HepG2 (cell line): ENCODE measurements around the gene ZNF264. TPM values are rescaled to one million over a fixed set of nuclear protein-coding genes. Genes with fewer than 3 reads are reported as not detected.

Experiments
- CEBPZ ChIP-seq: IDR thresholded peaks from 2 replicates; pipeline ENCODE4 v1.6.1; 2012; ENCODE audit warnings: low read length, improper control_type of control experiment
- KAT8 ChIP-seq: IDR thresholded peaks from 2 replicates; pipeline ENCODE4 v1.6.1; 2016; ENCODE audit warnings: missing genetic modification reagents, missing compliant biosample characterization
- KIAA2018 ChIP-seq: sonication (generic); formaldehyde crosslinking; IDR thresholded peaks from 2 replicates; pipeline ENCODE4 v1.5.0; 2020; ENCODE audit warnings: mild to moderate bottlenecking, missing genetic modification reagents, borderline replicate concordance
- KLF12 ChIP-seq: sonication (generic); formaldehyde crosslinking; IDR thresholded peaks from 2 replicates; pipeline ENCODE4 v1.4.0; 2020; ENCODE audit warnings: missing genetic modification reagents, borderline replicate concordance
- KLF9 ChIP-seq: IDR thresholded peaks from 2 replicates; pipeline ENCODE4 v1.6.1; 2016; ENCODE audit warnings: low read depth
- MTA1 ChIP-seq: sonication (generic); formaldehyde crosslinking; IDR thresholded peaks from 2 replicates; pipeline ENCODE4 v1.4.0; 2020; ENCODE audit warnings: missing genetic modification reagents, mild to moderate bottlenecking, borderline replicate concordance
- NFAT5 ChIP-seq: sonication (generic); formaldehyde crosslinking; IDR thresholded peaks from 2 replicates; pipeline ENCODE4 v1.4.0; 2020; ENCODE audit warnings: missing genetic modification reagents
- NFKBIZ ChIP-seq: IDR thresholded peaks from 2 replicates; pipeline ENCODE4 v1.6.1; 2018; ENCODE audit warnings: missing genetic modification reagents, missing compliant biosample characterization
- SCMH1 ChIP-seq: sonication (generic); formaldehyde crosslinking; IDR thresholded peaks from 2 replicates; pipeline ENCODE4 v1.9.0; 2021; ENCODE audit warnings: missing genetic modification reagents, mild to moderate bottlenecking, borderline replicate concordance
- ZNF547 ChIP-seq: sonication (generic); formaldehyde crosslinking; IDR thresholded peaks from 2 replicates; pipeline ENCODE4 v1.5.1; 2020; ENCODE audit warnings: mild to moderate bottlenecking, missing genetic modification reagents
- ZNF557 ChIP-seq: sonication (generic); formaldehyde crosslinking; IDR thresholded peaks from 2 replicates; pipeline ENCODE4 v1.4.0; 2020; ENCODE audit warnings: missing genetic modification reagents
- polyA plus RNA-seq, 8 experiments: library from polyadenylated mRNA; depleted of rRNA in 3 of 8; stranded (reverse) in 7 of 8; unstranded in 1 of 8; fragments of >200 nt; fragmentation: Illumina TruSeq in 4 of 8; extraction: Trizol in 4 of 8; gene quantifications; 2 replicates each; pipeline versions ENCODE4 v1.2.1 to v1.2.3, GENCODE V29; 2011 to 2016; ENCODE audit warnings: low read depth in 4 of 8, missing spikeins in 1 of 8, mixed read lengths in 1 of 8; ENCODE audit not compliant: insufficient read depth in 1 of 8
- total RNA-seq, 5 experiments: library from RNA; depleted of rRNA; stranded (reverse); fragments of >200 nt; fragmentation: Illumina TruSeq; extraction: Trizol; gene quantifications; 2 replicates each; pipeline ENCODE4 v1.2.3, GENCODE V29; 2016; ENCODE audit warnings: low read depth in 1 of 5

Gene ZNF264
- total and polyA plus RNA-seq, 2 of the 13 experiments (the other 11 are each of a cell fraction or from before 2014, with no cell fraction given): 3.5 to 17.6 TPM

GRCh38 chr19:57191141-57192076 lies at the start of gene ZNF264 (continued):
- TF ChIP-seq KIAA2018 (CRISPR knock-in tag): no peak
- no peak for TF ChIP-seq CEBPZ
- TF ChIP-seq KLF12 (CRISPR knock-in tag): peak; percentile 57; the same call in 1 of the 2 replicates
- no peak for TF ChIP-seq ZNF557 (CRISPR knock-in tag)
- no peak; the same call in 1 of the 2 replicates for TF ChIP-seq KLF9 (CRISPR knock-in tag)
- peak; percentile 75; the same call in 1 of the 2 replicates for TF ChIP-seq ZNF547 (CRISPR knock-in tag)
- TF ChIP-seq NFAT5 (CRISPR knock-in tag): no peak; the same call in 1 of the 2 replicates
- no peak for TF ChIP-seq SCMH1 (CRISPR knock-in tag)
- peak; percentile 92 for TF ChIP-seq KAT8 (CRISPR knock-in tag)
- TF ChIP-seq NFKBIZ: no peak
- peak; percentile 25; the same call in 1 of the 2 replicates for TF ChIP-seq MTA1
